ENCODE measurements around the gene PRPF40A. TPM values are rescaled to one million over a fixed set of nuclear protein-coding genes. Genes with fewer than 3 reads are reported as not detected.
A peak's percentile ranks its signal among the peaks of the same experiment; 100 is the strongest.

The PRPF40A gene
- total RNA-seq, 2 experiments from 2014 or later: 107 to 109 TPM

DNA sequence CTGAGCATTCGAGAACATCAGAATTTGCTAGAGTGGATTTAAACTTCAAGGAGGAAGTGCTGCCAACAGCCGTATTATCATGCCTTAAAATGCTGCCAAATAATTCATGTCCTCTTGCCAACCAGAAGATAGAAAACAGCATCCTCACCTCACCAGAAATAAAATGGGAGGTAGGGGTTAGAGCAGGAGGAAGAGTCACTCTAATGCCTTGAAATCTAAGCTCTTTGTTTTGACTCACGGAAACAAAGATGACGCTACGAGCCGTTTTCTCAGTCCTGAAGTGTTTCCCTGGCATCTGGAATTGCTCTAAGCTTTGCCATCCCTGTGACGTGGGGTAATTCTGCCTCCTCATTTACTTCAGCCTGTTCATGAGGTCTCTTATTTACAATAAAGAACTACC, 97.1 kb downstream of the PRPF40A start:
- Mint-ChIP-seq H3K4me1 (no peaks in the 10 kb centered on the region), H3K27me3 (no peaks in the 10 kb centered on the region), H3K36me3 (ENCODE audit: low read depth) (no peaks in the 10 kb centered on the region), H3K4me3 (no peak overlapping the region), H3K27ac (no peak overlapping the region), H3K9me3 (no peaks in the 10 kb centered on the region)
- POLR2A ChIA-PET: no interaction called here
- DNase-seq: no peak
- CTCF ChIA-PET: no interaction called here

DNA sequence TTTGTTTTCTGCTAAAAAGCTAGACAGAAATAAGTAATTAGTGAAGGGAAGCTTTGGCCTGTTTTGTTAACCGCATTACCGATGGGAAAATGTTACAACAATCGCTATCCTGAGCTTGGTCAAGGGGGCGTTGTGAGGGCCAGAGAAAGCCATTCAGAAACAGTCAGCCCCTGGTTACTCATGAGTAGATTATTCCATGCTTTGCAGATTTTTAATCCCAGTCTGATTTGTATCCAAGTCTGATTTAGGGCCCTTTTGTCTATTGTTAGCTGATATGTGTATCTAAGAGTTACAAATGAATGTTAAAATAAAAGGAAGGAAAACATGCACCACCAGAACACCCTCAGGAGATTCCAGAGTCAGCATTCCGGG, 99.1 kb downstream of the PRPF40A start:
- DNase-seq: no peak
- no peak overlapping the region for H3K4me3 Mint-ChIP-seq
- ChIA-PET POLR2A (no interaction called here), CTCF (interaction anchor here (1.0 to 1.4 kb wide), 2 partner anchors 18 to 45 kb away, joined by 3 to 4 read pairs; no protein-coding TSS in a partner anchor)
- H3K36me3 Mint-ChIP-seq (ENCODE audit: low read depth): no peaks in the 10 kb centered on the region
- H3K4me1 Mint-ChIP-seq: peaks cover 2% of the 10 kb centered on the region
- no peaks in the 10 kb centered on the region for H3K27me3 Mint-ChIP-seq
- H3K27ac Mint-ChIP-seq: no peak overlapping the region
- H3K9me3 Mint-ChIP-seq: no peaks in the 10 kb centered on the region

DNA sequence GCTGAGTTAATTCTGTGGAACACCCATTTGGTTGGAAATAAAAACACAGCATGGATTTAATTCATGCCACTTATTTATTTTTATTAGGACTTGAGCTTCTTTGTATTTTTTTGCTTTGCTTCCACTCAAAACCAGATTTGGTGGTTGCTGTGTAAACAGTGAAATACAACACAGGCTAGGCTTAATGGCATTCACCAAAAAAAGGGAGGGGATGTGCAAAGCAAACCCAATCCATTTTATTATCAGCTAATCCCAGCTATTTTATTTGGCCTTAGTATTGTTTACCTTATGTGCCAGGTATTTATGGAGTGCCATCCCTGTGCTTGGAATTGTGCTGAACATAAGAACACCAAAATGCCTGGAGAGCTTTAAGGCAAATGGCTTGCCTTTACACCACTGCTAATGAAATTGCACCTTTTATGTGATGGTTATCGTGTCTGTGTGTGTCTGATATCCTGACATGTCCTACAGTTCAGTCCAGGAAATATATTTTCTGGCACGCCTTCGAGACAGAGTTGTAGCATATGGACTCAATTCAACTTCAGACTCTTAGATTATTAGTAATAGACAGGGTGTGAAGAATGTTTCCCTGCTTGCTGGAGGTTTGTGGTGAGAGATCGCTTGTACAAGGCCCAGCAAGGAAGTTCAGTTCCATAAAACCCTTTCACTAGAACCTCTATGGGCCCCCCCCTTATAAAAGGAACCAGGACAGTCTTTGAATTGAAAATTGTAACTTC, 99.6 kb downstream of the PRPF40A start:
- no peaks in the 10 kb centered on the region for H3K9me3 Mint-ChIP-seq
- no peaks in the 10 kb centered on the region for H3K36me3 Mint-ChIP-seq (ENCODE audit: low read depth)
- no peak overlapping the region for H3K4me3 Mint-ChIP-seq
- peaks cover 7% of the 10 kb centered on the region for H3K4me1 Mint-ChIP-seq
- H3K27me3 Mint-ChIP-seq: no peaks in the 10 kb centered on the region
- CTCF ChIA-PET: interaction anchor here (1.4 kb wide), 1 partner anchor 18 kb away, joined by 4 read pairs; no protein-coding TSS in a partner anchor
- no peak overlapping the region for H3K27ac Mint-ChIP-seq
- DNase-seq: no peak
- POLR2A ChIA-PET: no interaction called here

DNA sequence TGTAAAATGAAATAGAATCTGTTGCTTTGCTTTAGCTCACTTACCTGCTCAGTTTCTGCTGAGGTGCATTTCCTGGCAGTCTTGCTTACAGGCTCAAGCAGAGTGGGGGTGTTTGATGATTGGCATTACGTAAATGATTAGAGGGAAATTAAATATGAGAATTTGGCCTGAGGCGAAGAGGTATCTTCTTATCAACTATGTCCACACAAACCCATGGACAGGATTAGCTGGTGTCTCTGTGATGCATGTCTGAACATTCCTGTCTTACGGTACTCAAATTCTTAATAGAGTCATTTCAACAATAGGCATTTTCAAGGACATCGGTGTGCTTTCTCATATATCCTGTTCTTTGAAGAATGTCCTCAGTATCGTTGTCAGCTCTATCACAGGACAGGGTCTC, 102.1 kb downstream of the PRPF40A start:
- Mint-ChIP-seq H3K27me3 (no peaks in the 10 kb centered on the region), H3K4me1 (peaks cover 18% of the 10 kb centered on the region), H3K36me3 (ENCODE audit: low read depth) (no peaks in the 10 kb centered on the region), H3K27ac (no peak overlapping the region), H3K4me3 (no peak overlapping the region), H3K9me3 (no peaks in the 10 kb centered on the region)
- ChIA-PET POLR2A (no interaction called here), CTCF (interaction anchor here (1.2 to 2.8 kb wide), 3 partner anchors 14 to 32 kb away, joined by 3 to 6 read pairs (median 4); no protein-coding TSS in a partner anchor)
- no peak for DNase-seq

DNA sequence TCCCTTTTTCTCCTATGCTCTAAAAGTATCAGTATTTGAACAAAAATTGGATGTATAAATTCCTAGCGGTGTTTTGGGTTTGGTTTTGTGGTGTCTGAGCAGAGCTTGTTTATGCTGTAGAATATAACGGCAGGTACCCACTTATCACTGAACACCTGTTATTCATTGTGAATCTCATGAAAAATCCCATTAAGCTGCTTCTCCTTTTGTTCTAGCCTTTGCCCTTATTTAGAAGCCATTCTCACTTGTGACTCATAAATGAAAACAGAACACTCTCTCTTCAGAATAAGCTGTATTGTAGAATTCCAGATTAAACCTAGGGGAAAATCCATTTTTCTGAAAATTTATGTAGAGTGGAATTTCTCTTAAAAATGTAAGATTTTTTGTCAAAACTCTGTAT, 104.0 kb downstream of the PRPF40A start:
- no peaks in the 10 kb centered on the region for H3K27me3 Mint-ChIP-seq
- CTCF ChIA-PET: interaction anchor here (2.8 kb wide), 1 partner anchor 12 kb away, joined by 6 read pairs; no protein-coding TSS in a partner anchor

DNA sequence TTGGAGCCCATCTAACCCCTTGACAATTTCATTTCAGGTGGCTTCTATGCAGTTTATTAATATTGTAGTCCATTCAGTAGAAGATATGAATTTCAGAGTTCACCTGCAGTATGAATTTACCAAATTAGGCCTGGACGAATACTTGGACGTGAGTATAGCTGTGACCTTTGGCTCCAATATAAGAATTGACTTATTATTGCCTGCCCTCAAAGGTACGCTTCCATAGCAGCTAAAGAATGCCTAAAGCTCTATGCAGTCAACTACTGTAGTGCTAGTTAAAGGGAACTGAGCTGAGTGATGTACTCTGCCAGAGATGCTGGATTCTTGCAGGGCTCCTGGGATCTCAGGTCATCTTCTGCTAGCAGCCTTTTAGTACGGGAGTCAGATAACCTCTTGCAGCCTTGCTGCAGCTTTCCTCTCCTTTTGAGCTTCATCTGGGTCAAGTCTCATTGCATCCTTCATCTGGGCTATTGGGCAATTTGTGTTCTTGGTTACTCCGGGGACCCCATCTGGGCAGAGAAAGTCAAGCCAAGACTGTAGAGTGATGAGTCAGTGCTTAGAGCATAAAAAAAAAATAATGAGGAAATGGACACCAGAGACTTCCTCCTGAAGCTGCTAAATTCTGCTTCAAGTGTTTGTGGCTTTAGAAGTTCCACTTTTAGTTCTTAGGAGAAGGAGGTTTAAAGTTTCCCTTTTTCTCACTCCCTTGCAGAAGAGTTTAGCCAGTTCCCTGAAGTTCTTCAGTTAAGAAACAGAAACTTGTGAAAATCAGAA, 105.6 kb downstream of the PRPF40A start:
- ChIA-PET CTCF (interaction anchor here (0.6 to 1.6 kb wide), 4 partner anchors 18 to 436 kb away, joined by 3 to 4 read pairs (median 4); partner anchors contain the start of gene STAM2), POLR2A (no interaction called here)
- Mint-ChIP-seq H3K4me1 (peaks cover 18% of the 10 kb centered on the region), H3K4me3 (no peak overlapping the region), H3K36me3 (ENCODE audit: low read depth) (no peaks in the 10 kb centered on the region), H3K27me3 (no peaks in the 10 kb centered on the region), H3K27ac (peak overlapping the region; percentile 14), H3K9me3 (no peaks in the 10 kb centered on the region)
- DNase-seq: no peak

More for the DNA sequence above, 104.0 kb downstream of the PRPF40A start:
- POLR2A ChIA-PET: no interaction called here
- Mint-ChIP-seq H3K4me1 (peaks cover 18% of the 10 kb centered on the region), H3K36me3 (ENCODE audit: low read depth) (no peaks in the 10 kb centered on the region), H3K9me3 (no peaks in the 10 kb centered on the region), H3K4me3 (no peak overlapping the region), H3K27ac (no peak overlapping the region)
- no peak for DNase-seq

DNA sequence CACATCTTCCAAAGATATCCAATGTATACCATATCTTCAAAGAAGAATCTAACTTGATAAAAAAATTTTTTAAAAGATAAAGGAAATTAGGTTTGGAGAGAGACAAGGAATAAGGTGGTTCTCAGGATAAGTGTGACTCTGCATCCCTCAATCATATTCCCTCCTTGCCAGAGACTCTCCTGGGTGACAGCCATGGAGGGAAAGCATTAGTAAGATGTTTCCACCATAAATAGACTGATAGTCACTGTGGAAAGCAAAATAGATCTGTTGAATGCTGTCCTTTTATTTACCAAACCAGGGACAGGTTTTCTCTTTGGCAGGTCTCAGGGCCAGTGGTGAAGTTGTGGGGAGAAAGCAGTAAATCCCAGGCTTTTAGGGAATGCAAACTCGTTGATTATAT, 107.6 kb downstream of the PRPF40A start:
- Mint-ChIP-seq H3K4me1 (peaks cover 18% of the 10 kb centered on the region), H3K36me3 (ENCODE audit: low read depth) (no peaks in the 10 kb centered on the region), H3K9me3 (no peaks in the 10 kb centered on the region), H3K27ac (no peak overlapping the region), H3K27me3 (no peaks in the 10 kb centered on the region), H3K4me3 (no peak overlapping the region)
- CTCF ChIA-PET: no interaction called here
- POLR2A ChIA-PET: no interaction called here
- DNase-seq: no peak

DNA sequence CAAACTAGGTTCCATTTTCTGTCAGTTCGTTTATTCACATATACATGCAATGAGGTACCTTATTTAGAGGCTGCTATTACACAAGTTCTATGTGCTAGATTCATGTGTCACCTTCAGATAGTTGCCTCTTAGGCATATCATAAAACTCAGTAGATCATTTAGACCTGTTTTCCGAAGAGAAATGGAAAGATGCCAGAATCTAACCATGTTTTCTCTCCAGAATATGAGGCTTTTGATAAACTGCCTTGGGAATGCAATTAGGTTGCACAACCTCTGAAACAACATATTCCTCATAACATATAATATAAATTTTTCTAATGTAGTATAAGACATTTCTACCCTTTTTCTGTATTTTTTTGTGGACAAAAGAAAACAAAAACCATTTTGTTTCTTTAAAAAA, 108.1 kb downstream of the PRPF40A start:
- Mint-ChIP-seq H3K4me1 (peaks cover 18% of the 10 kb centered on the region), H3K9me3 (no peaks in the 10 kb centered on the region), H3K4me3 (no peak overlapping the region), H3K27me3 (no peaks in the 10 kb centered on the region), H3K27ac (no peak overlapping the region), H3K36me3 (ENCODE audit: low read depth) (no peaks in the 10 kb centered on the region)
- ChIA-PET POLR2A (no interaction called here), CTCF (no interaction called here)
- DNase-seq: no peak

DNA sequence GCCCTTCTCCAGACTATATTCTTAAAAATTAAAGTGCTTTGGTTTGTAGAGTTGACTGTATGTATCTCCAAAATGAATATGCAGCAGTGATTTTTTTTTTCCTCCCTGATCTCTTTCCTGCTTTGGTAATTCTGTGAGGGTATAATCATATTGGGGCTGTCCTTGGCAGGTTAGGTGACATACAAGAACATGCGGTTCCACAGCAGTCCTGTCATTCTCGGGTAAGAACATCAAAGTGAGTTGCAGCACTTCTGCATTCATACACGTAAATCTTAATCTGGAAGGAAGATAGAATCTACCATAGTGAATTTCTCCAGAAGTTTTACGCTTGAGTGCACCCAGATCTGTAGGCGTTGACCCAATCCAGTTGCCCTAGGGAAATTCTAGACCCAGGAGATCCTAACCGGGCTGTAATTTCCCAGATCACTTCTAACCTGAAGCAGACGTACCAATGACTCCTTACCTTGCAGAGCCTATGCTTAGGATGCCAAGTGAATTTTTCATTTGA, 109.4 kb downstream of the PRPF40A start:
- no peak overlapping the region for H3K4me3 Mint-ChIP-seq
- POLR2A ChIA-PET: no interaction called here
- no peaks in the 10 kb centered on the region for H3K36me3 Mint-ChIP-seq (ENCODE audit: low read depth)
- no peak overlapping the region for H3K27ac Mint-ChIP-seq
- H3K4me1 Mint-ChIP-seq: peaks cover 15% of the 10 kb centered on the region
- no peaks in the 10 kb centered on the region for H3K27me3 Mint-ChIP-seq
- CTCF ChIA-PET: no interaction called here
- H3K9me3 Mint-ChIP-seq: no peaks in the 10 kb centered on the region
- DNase-seq: no peak

DNA sequence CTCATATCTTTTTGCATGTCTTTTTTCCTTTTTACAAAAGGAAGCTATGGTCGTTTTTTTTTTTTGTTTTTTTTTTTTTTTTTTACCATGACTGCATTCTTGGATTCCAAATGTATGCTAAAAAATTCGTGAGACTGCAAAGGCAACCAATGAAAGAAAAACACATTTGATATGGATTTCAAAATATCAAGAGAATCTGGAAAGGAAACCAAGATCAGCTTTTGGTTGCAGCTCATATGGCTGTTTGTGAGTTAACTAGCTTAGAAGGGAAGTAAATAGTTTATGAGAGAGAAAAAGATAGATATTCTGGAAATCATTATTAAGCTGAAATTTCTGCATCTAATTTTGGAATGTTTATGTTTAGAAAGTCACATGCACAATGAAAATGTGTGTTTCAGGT, 110.3 kb downstream of the PRPF40A start:
- no peaks in the 10 kb centered on the region for H3K36me3 Mint-ChIP-seq (ENCODE audit: low read depth)
- H3K4me3 Mint-ChIP-seq: no peak overlapping the region
- H3K27me3 Mint-ChIP-seq: no peaks in the 10 kb centered on the region
- H3K27ac Mint-ChIP-seq: no peak overlapping the region
- CTCF ChIA-PET: interaction anchor here (0.6 to 0.7 kb wide), 2 partner anchors 195 to 431 kb away, joined by 3 to 4 read pairs; no protein-coding TSS in a partner anchor
- no peaks in the 10 kb centered on the region for H3K9me3 Mint-ChIP-seq
- DNase-seq: no peak
- H3K4me1 Mint-ChIP-seq: peaks cover 10% of the 10 kb centered on the region
- POLR2A ChIA-PET: no interaction called here

DNA sequence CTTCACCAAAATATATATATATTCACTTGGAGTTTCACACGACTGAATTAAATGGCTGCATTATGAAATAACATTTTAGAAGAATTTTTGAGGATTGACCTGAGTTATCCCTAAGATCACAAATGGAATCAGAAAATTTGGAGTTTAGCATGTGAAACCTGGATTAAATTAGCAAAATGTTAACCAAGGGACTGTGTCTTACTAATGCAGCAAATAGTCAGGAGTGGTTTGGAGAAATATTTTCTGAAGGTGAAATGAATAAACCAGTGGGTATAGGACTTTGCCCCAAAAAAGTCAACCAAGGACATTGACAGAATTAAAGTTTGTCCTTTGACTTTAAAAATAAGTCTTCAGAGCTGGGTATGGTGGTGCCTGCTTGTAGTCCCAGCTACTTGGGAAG, 111.2 kb downstream of the PRPF40A start:
- no peak for DNase-seq
- peaks cover 5% of the 10 kb centered on the region for H3K4me1 Mint-ChIP-seq
- H3K27ac Mint-ChIP-seq: no peak overlapping the region
- ChIA-PET CTCF (no interaction called here), POLR2A (no interaction called here)
- no peaks in the 10 kb centered on the region for H3K27me3 Mint-ChIP-seq
- H3K36me3 Mint-ChIP-seq (ENCODE audit: low read depth): no peaks in the 10 kb centered on the region
- no peaks in the 10 kb centered on the region for H3K9me3 Mint-ChIP-seq
- no peak overlapping the region for H3K4me3 Mint-ChIP-seq

DNA sequence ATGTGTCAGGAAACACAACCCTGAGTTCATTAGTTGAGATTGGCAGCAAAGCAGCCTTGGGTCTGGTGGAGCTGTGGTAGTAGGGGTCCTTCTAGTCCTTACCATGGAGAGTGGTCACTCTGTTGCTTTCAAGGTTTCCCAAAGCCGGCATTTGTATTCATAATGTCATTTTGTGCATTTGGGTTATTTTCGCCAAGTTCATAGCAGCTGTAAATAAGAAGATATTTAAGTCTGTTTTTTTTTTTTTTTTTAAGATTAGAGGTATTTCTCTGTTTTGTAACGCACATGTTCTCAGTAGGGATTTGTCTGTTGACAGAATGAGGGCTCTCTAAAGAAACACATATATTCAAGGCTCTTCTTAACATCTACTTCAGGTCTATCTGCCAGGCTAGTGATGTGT, 114.1 kb downstream of the PRPF40A start:
- H3K27ac Mint-ChIP-seq: no peak overlapping the region
- no peaks in the 10 kb centered on the region for H3K27me3 Mint-ChIP-seq
- ChIA-PET CTCF (no interaction called here), POLR2A (no interaction called here)
- H3K4me3 Mint-ChIP-seq: no peak overlapping the region
- no peaks in the 10 kb centered on the region for H3K9me3 Mint-ChIP-seq
- H3K4me1 Mint-ChIP-seq: peaks cover 5% of the 10 kb centered on the region
- no peaks in the 10 kb centered on the region for H3K36me3 Mint-ChIP-seq (ENCODE audit: low read depth)
- no peak for DNase-seq

DNA sequence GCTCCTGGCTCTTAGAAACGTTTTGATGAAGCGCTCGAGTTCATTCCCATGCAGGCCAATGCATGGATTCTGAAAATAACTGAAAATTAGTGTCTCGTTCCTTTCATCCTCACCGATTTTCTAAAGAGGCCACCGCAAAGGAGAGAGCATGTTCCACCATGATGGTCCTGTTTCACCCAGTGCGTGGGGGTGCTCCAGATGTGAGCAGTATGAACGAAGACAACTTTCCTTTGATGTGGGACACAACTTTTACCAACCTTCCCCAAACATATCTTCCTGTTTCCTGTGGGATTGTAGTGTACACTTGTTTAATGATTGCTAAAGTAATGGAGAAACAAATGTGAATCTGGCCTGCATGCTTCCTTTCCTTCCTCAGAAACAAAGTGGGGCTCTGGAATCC, 114.5 kb downstream of the PRPF40A start:
- Mint-ChIP-seq H3K9me3 (no peaks in the 10 kb centered on the region), H3K4me3 (no peak overlapping the region), H3K27me3 (no peaks in the 10 kb centered on the region), H3K4me1 (peaks cover 5% of the 10 kb centered on the region), H3K27ac (no peak overlapping the region), H3K36me3 (ENCODE audit: low read depth) (no peaks in the 10 kb centered on the region)
- CTCF ChIA-PET: no interaction called here
- DNase-seq: no peak
- POLR2A ChIA-PET: no interaction called here
